ENCODE results near the gene UPF1. TPM values are rescaled to one million over a fixed set of nuclear protein-coding genes. Genes with fewer than 3 reads are reported as not detected.

Gene UPF1
- total RNA-seq, 4 donors from 2014 or later, result 84.2 to 153 (median 91.9) TPM

DNA sequence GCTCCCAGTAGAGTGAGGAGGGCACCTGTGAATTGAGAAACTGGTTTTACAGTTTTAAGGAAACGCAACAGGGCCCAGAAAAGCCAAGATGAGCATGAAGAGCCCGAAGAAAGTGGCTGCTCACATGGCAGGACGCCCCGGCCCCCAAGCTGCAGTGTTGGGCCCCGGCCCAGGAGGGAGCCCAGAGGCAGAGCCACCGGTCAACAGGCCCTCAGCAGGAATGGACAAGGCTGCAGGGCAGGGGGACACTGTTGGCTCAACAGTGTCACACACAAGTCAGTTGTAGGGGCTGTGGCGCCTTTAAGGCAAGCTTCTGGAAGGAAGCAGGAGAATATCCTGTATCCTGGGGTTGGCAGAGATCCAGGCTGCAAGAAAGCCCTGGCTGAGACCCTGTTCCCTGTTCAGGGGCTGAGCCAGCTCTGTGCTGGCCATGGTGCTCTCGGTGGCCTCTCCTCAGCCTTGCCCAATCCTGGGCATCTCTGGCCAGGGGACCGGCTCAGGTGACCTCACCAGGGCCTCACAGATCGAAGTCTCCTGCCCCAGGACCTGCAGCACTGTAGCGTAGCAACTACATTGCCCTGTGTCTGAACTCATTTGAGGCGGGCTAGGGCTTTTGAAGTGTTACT, 28.0 kb downstream of the UPF1 start:
- H3K4me3 ChIP-seq, result no peak overlapping the region
- H3K27ac ChIP-seq, result no peak overlapping the region
- no peaks in the 10 kb centered on the region for H3K27me3 ChIP-seq
- no peaks in the 10 kb centered on the region for H3K9me3 ChIP-seq
- peaks cover 0 to 81% (median 40%) of the 10 kb centered on the region in 4 donors for H3K36me3 ChIP-seq
- no peak for DNase-seq
- WGBS, 2 donors (ENCODE audit: low coverage in 1 of 2), result 86% methylated on average over 8 of the region's 12 CpGs; no CpG with 5 or more reads in 1 of the 2 donors
- in situ Hi-C loops (cut with MboI; ENCODE audit: low pct_ligation_motif_present in 1 of 4, low pct_unique_long_range_greater_than_20kb in 1 of 4, low sequenced_read_pairs in 3 of 4) (loop anchor here in 2 of 4 donors (10.0 to 25.0 kb wide), 2 partner anchors 397 to 415 kb away; no protein-coding TSS in a partner anchor), intact Hi-C loops (cut with DNase I; ENCODE audit: low total_unique reads) (loop anchor here (10.0 kb wide), 1 partner anchor 415 kb away; no protein-coding TSS in a partner anchor)
- H3K4me1 ChIP-seq, result no peaks in the 10 kb centered on the region
- TF ChIP-seq EP300 (IDR thresholded peaks at IDR 0.05; ENCODE audit: low read depth), result no peak
- TF ChIP-seq POLR2AphosphoS5 (IDR thresholded peaks at IDR 0.05), result no peak
- TF ChIP-seq, protein P1, sequence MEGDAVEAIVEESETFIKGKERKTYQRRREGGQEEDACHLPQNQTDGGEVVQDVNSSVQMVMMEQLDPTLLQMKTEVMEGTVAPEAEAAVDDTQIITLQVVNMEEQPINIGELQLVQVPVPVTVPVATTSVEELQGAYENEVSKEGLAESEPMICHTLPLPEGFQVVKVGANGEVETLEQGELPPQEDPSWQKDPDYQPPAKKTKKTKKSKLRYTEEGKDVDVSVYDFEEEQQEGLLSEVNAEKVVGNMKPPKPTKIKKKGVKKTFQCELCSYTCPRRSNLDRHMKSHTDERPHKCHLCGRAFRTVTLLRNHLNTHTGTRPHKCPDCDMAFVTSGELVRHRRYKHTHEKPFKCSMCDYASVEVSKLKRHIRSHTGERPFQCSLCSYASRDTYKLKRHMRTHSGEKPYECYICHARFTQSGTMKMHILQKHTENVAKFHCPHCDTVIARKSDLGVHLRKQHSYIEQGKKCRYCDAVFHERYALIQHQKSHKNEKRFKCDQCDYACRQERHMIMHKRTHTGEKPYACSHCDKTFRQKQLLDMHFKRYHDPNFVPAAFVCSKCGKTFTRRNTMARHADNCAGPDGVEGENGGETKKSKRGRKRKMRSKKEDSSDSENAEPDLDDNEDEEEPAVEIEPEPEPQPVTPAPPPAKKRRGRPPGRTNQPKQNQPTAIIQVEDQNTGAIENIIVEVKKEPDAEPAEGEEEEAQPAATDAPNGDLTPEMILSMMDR (IDR thresholded peaks at IDR 0.05), result no peak
- TF ChIP-seq POLR2A (IDR thresholded peaks at IDR 0.05), result no peak

GRCh38 chr19:18860302-18860700, 28.5 kb downstream of the UPF1 start:
- intact Hi-C loops (cut with DNase I; ENCODE audit: low total_unique reads), result no loop called here
- Histone ChIP-seq H3K4me1 (no peaks in the 10 kb centered on the region), H3K4me3 (no peak overlapping the region), H3K27me3 (no peaks in the 10 kb centered on the region), H3K27ac (no peak overlapping the region), H3K36me3 (peaks cover 0 to 80% (median 40%) of the 10 kb centered on the region in 4 donors), H3K9me3 (no peaks in the 10 kb centered on the region)
- TF ChIP-seq POLR2A (IDR thresholded peaks at IDR 0.05) (no peak), POLR2AphosphoS5 (IDR thresholded peaks at IDR 0.05) (no peak), EP300 (IDR thresholded peaks at IDR 0.05; ENCODE audit: low read depth) (no peak)
- TF ChIP-seq, protein P1 (IDR thresholded peaks at IDR 0.05), result no peak
- no peak for DNase-seq
- in situ Hi-C loops (cut with MboI; ENCODE audit: low pct_ligation_motif_present in 1 of 4, low pct_unique_long_range_greater_than_20kb in 1 of 4, low sequenced_read_pairs in 3 of 4), result loop anchor here in 1 of 4 donors (25.0 kb wide), 1 partner anchor 398 kb away; no protein-coding TSS in a partner anchor
- 89% methylated on average over 7 to 11 of the region's 11 CpGs for WGBS, 2 donors (ENCODE audit: low coverage in 1 of 2)

DNA sequence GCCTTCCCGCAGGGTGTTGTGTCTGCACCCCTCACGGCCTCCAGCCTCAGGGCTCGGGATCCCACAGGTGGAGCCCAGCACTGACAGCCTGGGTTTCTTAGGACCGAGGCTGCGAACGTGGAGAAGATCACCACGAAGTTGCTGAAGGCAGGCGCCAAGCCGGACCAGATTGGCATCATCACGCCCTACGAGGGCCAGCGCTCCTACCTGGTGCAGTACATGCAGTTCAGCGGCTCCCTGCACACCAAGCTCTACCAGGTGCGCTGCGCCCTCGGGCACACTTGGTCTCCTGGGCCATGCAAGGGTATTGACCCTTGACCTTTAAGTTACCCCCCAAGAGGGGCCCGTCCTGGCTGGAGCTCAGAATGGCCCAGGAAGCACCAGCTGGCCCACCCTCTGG, 29.0 kb downstream of the UPF1 start:
- DNase-seq, result no peak
- Histone ChIP-seq H3K27me3 (no peaks in the 10 kb centered on the region), H3K4me3 (no peak overlapping the region), H3K36me3 (peaks cover 0 to 82% (median 40%) of the 10 kb centered on the region in 4 donors), H3K4me1 (no peaks in the 10 kb centered on the region), H3K9me3 (no peaks in the 10 kb centered on the region), H3K27ac (no peak overlapping the region)
- in situ Hi-C loops (cut with MboI; ENCODE audit: low pct_ligation_motif_present in 1 of 4, low pct_unique_long_range_greater_than_20kb in 1 of 4, low sequenced_read_pairs in 3 of 4), result loop anchor here in 1 of 4 donors (25.0 kb wide), 1 partner anchor 398 kb away; no protein-coding TSS in a partner anchor
- intact Hi-C loops (cut with DNase I; ENCODE audit: low total_unique reads), result no loop called here
- WGBS, 2 donors (ENCODE audit: low coverage in 1 of 2), result 80 to 90% methylated on average over 2 to 17 of the region's 17 CpGs
- TF ChIP-seq EP300 (IDR thresholded peaks at IDR 0.05; ENCODE audit: low read depth) (no peak), POLR2A (IDR thresholded peaks at IDR 0.05) (no peak), POLR2AphosphoS5 (IDR thresholded peaks at IDR 0.05) (no peak)
- TF ChIP-seq, protein P1 (IDR thresholded peaks at IDR 0.05), result no peak

DNA sequence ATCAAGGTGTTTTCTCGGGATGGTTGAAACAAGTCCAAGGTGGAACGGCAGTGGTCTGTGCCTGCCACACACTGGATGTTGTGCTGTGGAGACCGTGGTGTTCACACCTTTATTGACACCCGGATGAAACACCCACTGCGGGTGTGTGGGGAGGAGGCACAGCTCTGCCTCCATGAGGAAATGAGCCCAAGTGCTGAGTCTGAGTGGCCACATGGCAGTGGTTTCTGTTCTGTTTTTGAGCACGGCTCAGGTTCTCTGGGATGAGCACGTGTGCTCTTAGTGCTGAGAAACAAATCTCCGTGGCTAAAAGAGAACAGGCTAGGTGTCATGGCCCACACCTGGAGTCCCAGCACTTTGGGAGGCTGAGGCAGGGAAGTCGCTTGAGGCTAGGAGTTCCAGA, 29.5 kb downstream of the UPF1 start:
- 72 to 100% methylated on average over 1 to 9 of the region's 9 CpGs for WGBS, 2 donors (ENCODE audit: low coverage in 1 of 2)
- in situ Hi-C loops (cut with MboI; ENCODE audit: low pct_ligation_motif_present in 1 of 4, low pct_unique_long_range_greater_than_20kb in 1 of 4, low sequenced_read_pairs in 3 of 4), result loop anchor here in 1 of 4 donors (25.0 kb wide), 1 partner anchor 399 kb away; no protein-coding TSS in a partner anchor
- Histone ChIP-seq H3K27ac (no peak overlapping the region), H3K36me3 (peaks cover 0 to 83% (median 42%) of the 10 kb centered on the region in 4 donors), H3K27me3 (no peaks in the 10 kb centered on the region), H3K4me1 (no peaks in the 10 kb centered on the region), H3K4me3 (no peak overlapping the region), H3K9me3 (no peaks in the 10 kb centered on the region)
- intact Hi-C loops (cut with DNase I; ENCODE audit: low total_unique reads), result no loop called here
- no peak for DNase-seq
- TF ChIP-seq, protein P1 (IDR thresholded peaks at IDR 0.05), result no peak
- TF ChIP-seq POLR2A (IDR thresholded peaks at IDR 0.05) (no peak), EP300 (IDR thresholded peaks at IDR 0.05; ENCODE audit: low read depth) (no peak), POLR2AphosphoS5 (IDR thresholded peaks at IDR 0.05) (no peak)

All from transverse colon (tissue), 4 donors.